GM23248 (cell line): ENCODE measurements around the gene PAF1. TPM values are rescaled to one million over a fixed set of nuclear protein-coding genes. Genes with fewer than 3 reads are reported as not detected.
A peak's percentile ranks its signal among the peaks of the same experiment; 100 is the strongest.

Source experiments
- DNase-seq: peaks from one replicate; pipeline ENCODE4 v3.0.0-alpha.2; 2015
- H2AFZ ChIP-seq: fragments of 200-600 bp; sonication (generic); 2 replicates; pipeline ENCODE4 v1.6.1; 2016; ENCODE audit warnings: antibody characterized with exemption
- H3F3A ChIP-seq: fragments of 200-600 bp; sonication (generic); 2 replicates; pipeline ENCODE4 v1.6.1; 2016; ENCODE audit warnings: mild to moderate bottlenecking, antibody characterized with exemption, mixed run types; ENCODE audit not compliant: insufficient read depth
- H3K27ac ChIP-seq: fragments of 200-600 bp; sonication (generic); 2 replicates; pipeline ENCODE4 v1.5.1; 2016; ENCODE audit warnings: mild to moderate bottlenecking
- H3K27me3 ChIP-seq: fragments of 200-600 bp; sonication (generic); replicated peaks from 2 replicates; pipeline ENCODE4 v1.6.1; 2016; ENCODE audit warnings: mild to moderate bottlenecking; ENCODE audit not compliant: insufficient read depth
- H3K36me3 ChIP-seq: fragments of 200-600 bp; sonication (generic); 2 replicates; pipeline ENCODE4 v1.6.1; 2016; ENCODE audit warnings: low read depth, mild to moderate bottlenecking
- H3K4me1 ChIP-seq: fragments of 200-600 bp; sonication (generic); 2 replicates; pipeline ENCODE4 v1.6.1; 2016; ENCODE audit warnings: mild to moderate bottlenecking; ENCODE audit not compliant: insufficient read depth
- H3K4me2 ChIP-seq: fragments of 200-600 bp; sonication (generic); one replicate; pipeline ENCODE4 v1.6.1; 2016; ENCODE audit warnings: mild to moderate bottlenecking; ENCODE audit not compliant: unreplicated experiment
- H3K4me3 ChIP-seq: fragments of 200-600 bp; sonication (generic); 2 replicates; pipeline ENCODE4 v1.5.1; 2016; ENCODE audit warnings: mild to moderate bottlenecking
- H3K79me2 ChIP-seq: fragments of 200-600 bp; sonication (generic); 2 replicates; pipeline ENCODE4 v1.6.1; 2016; ENCODE audit warnings: mild to moderate bottlenecking; ENCODE audit not compliant: insufficient read depth
- H3K9ac ChIP-seq: fragments of 200-600 bp; sonication (generic); 2 replicates; pipeline ENCODE4 v1.6.1; 2016; ENCODE audit warnings: mild to moderate bottlenecking
- H3K9me2 ChIP-seq: fragments of 200-600 bp; sonication (generic); 2 replicates; pipeline ENCODE4 v1.6.1; 2016; ENCODE audit warnings: mixed run types, mild to moderate bottlenecking, moderate library complexity; ENCODE audit not compliant: insufficient read depth
- H3K9me3 ChIP-seq: fragments of 200-600 bp; sonication (generic); one replicate; pipeline ENCODE4 v1.6.1; 2017; ENCODE audit warnings: low read depth
- H4K20me1 ChIP-seq: fragments of 200-600 bp; sonication (generic); 2 replicates; pipeline ENCODE4 v1.6.0; 2016; ENCODE audit not compliant: insufficient read depth
- EZH2 ChIP-seq: fragments of 200-600 bp; sonication (generic); IDR thresholded peaks from 2 replicates; pipeline ENCODE4 v1.6.1; 2018; ENCODE audit warnings: antibody characterized with exemption, mild to moderate bottlenecking; ENCODE audit not compliant: insufficient read depth, poor library complexity, severe bottlenecking
- EZH2phosphoT487 ChIP-seq: fragments of 200-600 bp; sonication (generic); IDR thresholded peaks from 2 replicates; pipeline ENCODE4 v1.6.1; 2018; ENCODE audit warnings: antibody characterized with exemption, moderate library complexity, mild to moderate bottlenecking, low read depth; ENCODE audit not compliant: insufficient read depth
- WGBS, 2 experiments: methylation state at CpG; one replicate each; pipeline ENCODE4 v1.1.6; 2015 to 2017; ENCODE audit warnings: low lambda C conversion rate in 2 of 2, low coverage in 1 of 2; ENCODE audit errors: missing lambda C conversion rate in 2 of 2; 5-methylcytosine and 5-hydroxymethylcytosine counted together
- in situ Hi-C: fragments of 300-500 bp; cut with MboI; formaldehyde crosslinking; loops from 2 replicates; pipeline ENCODE4 v1.15.0; 2020
- polyA plus RNA-seq: library from polyadenylated mRNA; unstranded; fragments of >200 nt; fragmentation: Nextera tagmentation; extraction: Ambion mirVana; gene quantifications from 2 replicates; pipeline ENCODE4 v1.2.1, GENCODE V29; 2016
- total RNA-seq: library from RNA; depleted of rRNA; stranded (reverse); fragments of >200 nt; shearing (Covaris generic); gene quantifications from 2 replicates; pipeline ENCODE4 v1.2.3, GENCODE V29; 2014

The PAF1 gene
- total and polyA plus RNA-seq, 2 experiments from 2014 or later: 44.2 to 51.2 TPM

DNA sequence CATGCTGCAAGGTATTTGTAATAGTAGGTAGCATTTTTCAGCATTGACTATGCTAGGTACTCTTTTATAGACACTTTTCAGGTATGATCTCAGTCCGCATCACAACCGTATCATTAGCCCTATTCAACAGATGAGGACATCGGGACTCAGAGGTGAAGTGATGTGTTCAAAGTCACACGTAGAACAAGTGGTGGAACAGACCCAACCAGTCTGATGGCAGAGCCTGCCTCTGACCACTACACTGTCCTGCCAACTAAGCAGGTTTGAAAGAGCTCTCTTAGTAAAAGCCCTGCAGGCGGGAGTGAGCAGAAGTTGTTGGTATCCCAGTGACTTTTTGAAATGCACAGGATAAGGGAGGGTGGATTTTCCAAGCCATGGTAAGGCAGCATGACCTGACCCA, 20.2 kb downstream of the PAF1 start:
- Histone ChIP-seq H4K20me1 (no peaks in the 10 kb centered on the region), H3K9me2 (no peaks in the 10 kb centered on the region), H3K4me2 (no peak overlapping the region), H3K9ac (no peak overlapping the region), H3K9me3 (no peaks in the 10 kb centered on the region), H3K27me3 (no peaks in the 10 kb centered on the region), H3F3A (peaks cover 37% of the 10 kb centered on the region), H3K4me3 (no peak overlapping the region), H3K79me2 (peaks cover 63% of the 10 kb centered on the region), H3K4me1 (peaks cover 21% of the 10 kb centered on the region), H3K27ac (no peak overlapping the region), H2AFZ (no peak overlapping the region), H3K36me3 (peaks cover 14% of the 10 kb centered on the region; the same call in 1 of the 2 replicates)
- in situ Hi-C loops: no loop called here
- DNase-seq: no peak
- TF ChIP-seq EZH2 (no peak), EZH2phosphoT487 (no peak)
- 81 to 83% methylated on average over 5 of the region's 5 CpGs for WGBS, 2 experiments

- DNase-seq: no peak
- no peak overlapping the region for H2AFZ ChIP-seq
- peaks cover 27% of the 10 kb centered on the region for H3K4me1 ChIP-seq
- H3K4me2 ChIP-seq: no peak overlapping the region
- no peaks in the 10 kb centered on the region for H3K27me3 ChIP-seq
- no peaks in the 10 kb centered on the region for H3K9me2 ChIP-seq
- in situ Hi-C loops: no loop called here
- 74 to 77% methylated on average over 2 of the region's 2 CpGs for WGBS, 2 experiments
- peaks cover 60% of the 10 kb centered on the region for H3K79me2 ChIP-seq
- no peak overlapping the region for H3K9ac ChIP-seq
- H3K36me3 ChIP-seq: peaks cover 14% of the 10 kb centered on the region
- peaks cover 42% of the 10 kb centered on the region for H3F3A ChIP-seq
- no peak for TF ChIP-seq EZH2
- TF ChIP-seq EZH2phosphoT487: no peak
- H3K4me3 ChIP-seq: no peak overlapping the region
- H4K20me1 ChIP-seq: no peaks in the 10 kb centered on the region
- no peaks in the 10 kb centered on the region for H3K9me3 ChIP-seq
- H3K27ac ChIP-seq: no peak overlapping the region
Observed at GRCh38 chr19:39369200-39369599, 21.7 kb downstream of the PAF1 start.

GRCh38 chr19:39365531-39365930, 25.4 kb downstream of the PAF1 start:
- H3K4me3 ChIP-seq: no peak overlapping the region
- H3K4me1 ChIP-seq: peaks cover 32% of the 10 kb centered on the region
- no peak overlapping the region for H2AFZ ChIP-seq
- no peak overlapping the region for H3K9ac ChIP-seq
- peaks cover 10% of the 10 kb centered on the region for H3K36me3 ChIP-seq
- in situ Hi-C loops: no loop called here
- TF ChIP-seq EZH2 (no peak), EZH2phosphoT487 (no peak)
- H4K20me1 ChIP-seq: no peaks in the 10 kb centered on the region
- H3K4me2 ChIP-seq: no peak overlapping the region
- H3K27ac ChIP-seq: no peak overlapping the region
- no peak for DNase-seq
- H3K9me2 ChIP-seq: no peaks in the 10 kb centered on the region
- H3K27me3 ChIP-seq: no peaks in the 10 kb centered on the region
- H3K79me2 ChIP-seq: peaks cover 54% of the 10 kb centered on the region
- H3F3A ChIP-seq: peaks cover 46% of the 10 kb centered on the region
- H3K9me3 ChIP-seq: no peaks in the 10 kb centered on the region
- 100% methylated on average over 1 of the region's 1 CpG for WGBS, 2 experiments

GRCh38 chr19:39363901-39364457, 26.9 kb downstream of the PAF1 start:
- peak overlapping the region; percentile 96 for H3K27ac ChIP-seq

More at GRCh38 chr19:39363901-39364457, 26.9 kb downstream of the PAF1 start:
- H3K4me3 ChIP-seq: no peak overlapping the region
- peak; percentile 81 for DNase-seq
- no peaks in the 10 kb centered on the region for H4K20me1 ChIP-seq
- H3K9me2 ChIP-seq: no peaks in the 10 kb centered on the region
- H3K79me2 ChIP-seq: peaks cover 51% of the 10 kb centered on the region
- H3K4me1 ChIP-seq: peaks cover 32% of the 10 kb centered on the region
- peaks cover 7% of the 10 kb centered on the region for H3K36me3 ChIP-seq
- H3K27me3 ChIP-seq: no peaks in the 10 kb centered on the region
- TF ChIP-seq EZH2phosphoT487: no peak
- no peak for TF ChIP-seq EZH2
- in situ Hi-C loops: no loop called here
- H3K4me2 ChIP-seq: peak overlapping the region; percentile 53
- 10 to 16% methylated on average over 5 of the region's 5 CpGs for WGBS, 2 experiments
- H3F3A ChIP-seq: peaks cover 53% of the 10 kb centered on the region
- no peak overlapping the region for H2AFZ ChIP-seq
- no peaks in the 10 kb centered on the region for H3K9me3 ChIP-seq
- H3K9ac ChIP-seq: peak overlapping the region; percentile 78
